ENCODE data around the gene TRIM52. TPM values are rescaled to one million over a fixed set of nuclear protein-coding genes. Genes with fewer than 3 reads are reported as not detected.

TRIM52 gene
- total and polyA plus RNA-seq, 9 of the 15 experiments (the other 6 are each of a cell fraction or from before 2014, with no cell fraction given) = 3.3 to 21.9 (median 13.5) TPM

DNA sequence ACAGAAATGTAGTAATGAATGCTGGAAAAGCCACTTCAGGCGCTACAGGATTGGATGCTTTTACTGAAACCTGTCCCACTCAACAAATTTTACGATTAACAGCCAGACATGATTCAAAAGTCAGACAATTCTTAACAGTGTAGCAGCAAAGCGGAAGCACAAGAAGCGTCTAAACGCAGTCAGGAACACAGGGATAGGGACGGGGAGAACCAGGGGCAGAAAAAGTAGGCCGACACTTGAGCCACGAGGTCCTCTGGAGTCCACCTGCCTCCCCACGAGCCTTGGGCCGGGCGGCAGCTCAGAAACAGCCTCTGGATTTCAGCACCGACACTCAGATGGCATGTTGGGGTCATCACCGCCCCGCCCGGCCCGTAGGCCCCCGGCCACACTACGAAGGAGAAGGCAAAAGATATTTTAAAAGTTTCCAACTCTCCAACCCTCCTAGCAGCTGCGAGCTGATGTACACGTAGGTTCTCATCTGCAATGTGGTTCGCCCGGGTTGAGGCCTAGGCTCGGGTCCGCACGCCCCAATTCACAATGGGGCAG is 17.9 kb downstream of the TRIM52 start (continued):
- TF ChIP-seq, protein P1, sequence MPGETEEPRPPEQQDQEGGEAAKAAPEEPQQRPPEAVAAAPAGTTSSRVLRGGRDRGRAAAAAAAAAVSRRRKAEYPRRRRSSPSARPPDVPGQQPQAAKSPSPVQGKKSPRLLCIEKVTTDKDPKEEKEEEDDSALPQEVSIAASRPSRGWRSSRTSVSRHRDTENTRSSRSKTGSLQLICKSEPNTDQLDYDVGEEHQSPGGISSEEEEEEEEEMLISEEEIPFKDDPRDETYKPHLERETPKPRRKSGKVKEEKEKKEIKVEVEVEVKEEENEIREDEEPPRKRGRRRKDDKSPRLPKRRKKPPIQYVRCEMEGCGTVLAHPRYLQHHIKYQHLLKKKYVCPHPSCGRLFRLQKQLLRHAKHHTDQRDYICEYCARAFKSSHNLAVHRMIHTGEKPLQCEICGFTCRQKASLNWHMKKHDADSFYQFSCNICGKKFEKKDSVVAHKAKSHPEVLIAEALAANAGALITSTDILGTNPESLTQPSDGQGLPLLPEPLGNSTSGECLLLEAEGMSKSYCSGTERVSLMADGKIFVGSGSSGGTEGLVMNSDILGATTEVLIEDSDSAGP (CRISPR knock-in tag; IDR thresholded peaks at IDR 0.05) = no peak
- TF ChIP-seq TAL1 (IDR thresholded peaks at IDR 0.05) (no peak), TAF15 (IDR thresholded peaks at IDR 0.05; ENCODE audit: low read depth, low read length) (no peak), ZSCAN32 (CRISPR knock-in tag; IDR thresholded peaks at IDR 0.05) (no peak), ZNF699 (CRISPR knock-in tag; IDR thresholded peaks at IDR 0.05; ENCODE audit: insufficient replicate concordance) (no peak), ZNF75A (CRISPR knock-in tag; IDR thresholded peaks at IDR 0.05) (no peak), ARID2 (IDR thresholded peaks at IDR 0.05) (no peak), ZNF121 (CRISPR knock-in tag; conservative IDR thresholded peaks at IDR 0.05) (no peak), IRF9 (tag; IDR thresholded peaks at IDR 0.05) (no peak), NBN (IDR thresholded peaks at IDR 0.05; ENCODE audit: low read depth) (no peak), FOXK2 (conservative IDR thresholded peaks at IDR 0.05 in 1 of 2, IDR thresholded peaks at IDR 0.05 in 1 of 2; ENCODE audit: low read depth in 2 of 2) (no peak), BRF2 (IDR thresholded peaks at IDR 0.05; ENCODE audit: borderline replicate concordance, insufficient read depth, insufficient read length) (no peak), ZNF318 (IDR thresholded peaks at IDR 0.05; ENCODE audit: borderline replicate concordance in 1 of 2, low read depth in 1 of 2) (no peak), CEBPG (CRISPR knock-in tag; IDR thresholded peaks at IDR 0.05) (peak; percentile 24; the same call in 1 of the 2 replicates), CEBPG (tag; conservative IDR thresholded peaks at IDR 0.05 in 1 of 2, IDR thresholded peaks at IDR 0.05 in 1 of 2) (no peak), SREBF2 (CRISPR knock-in tag; IDR thresholded peaks at IDR 0.05) (no peak), SAFB (IDR thresholded peaks at IDR 0.05; ENCODE audit: borderline replicate concordance, low read depth, low read length) (no peak)
